ENCODE results near the gene CORO1A.
"Not testable (repeated sequence)": the region's sequence is repeated elsewhere in the genome, so short reads cannot be mapped to it uniquely, and the experiment has no call there.

CORO1A gene

GRCh38 chr16:30199608-30200343 lies 16.4 kb downstream of the CORO1A start:
- H3K79me1 ChIP-seq (replicated peaks; ENCODE audit: low read length, poor library complexity, severe bottlenecking); H3K27me3 ChIP-seq (ENCODE audit: control insufficient read depth in 1 of 2, insufficient read depth in 1 of 2, low read length in 2 of 2); H3K4me1 ChIP-seq (ENCODE audit: control insufficient read depth, insufficient read depth, low read depth, low read length); H2BK120ac ChIP-seq (ENCODE audit: low read depth, low read length); H3K14ac ChIP-seq (ENCODE audit: low read length in 2 of 2); H3K18ac ChIP-seq (ENCODE audit: low read depth in 1 of 2, low read length in 2 of 2); H3K23ac ChIP-seq (ENCODE audit: low read length in 2 of 2); H4K91ac ChIP-seq (ENCODE audit: low read length); H3K4me2 ChIP-seq (ENCODE audit: low read length, poor library complexity, severe bottlenecking); H2AFZ ChIP-seq (ENCODE audit: low read depth, low read length); H3K4me3 ChIP-seq (ENCODE audit: insufficient read depth in 1 of 2, low read depth in 1 of 2, low read length in 2 of 2); H2AK5ac ChIP-seq (ENCODE audit: low read length, severe bottlenecking); H2BK12ac ChIP-seq (ENCODE audit: low read length in 2 of 2); H2BK15ac ChIP-seq (ENCODE audit: low read depth, poor library complexity, severe bottlenecking); H2BK5ac ChIP-seq (ENCODE audit: low read depth, low read length, poor library complexity, severe bottlenecking); DNase-seq; H3K36me3 ChIP-seq (ENCODE audit: control insufficient read depth in 1 of 2, insufficient read depth in 2 of 2, low read depth in 1 of 2, low read length in 2 of 2); H3K27ac ChIP-seq (ENCODE audit: low read length, poor library complexity, severe bottlenecking); H3K9me3 ChIP-seq (ENCODE audit: control insufficient read depth, low read length); H3K9ac ChIP-seq (ENCODE audit: low read length); H4K8ac ChIP-seq (ENCODE audit: low read length); H3K4ac ChIP-seq (ENCODE audit: low read depth in 1 of 2, low read length in 2 of 2): not testable (repeated sequence)
- WGBS, result no CpG with 5 or more reads among the region's 15 CpGs

- Histone ChIP-seq H2AFZ (ENCODE audit: low read depth, low read length) (peak overlapping the region; percentile 42), H3K4me3 (ENCODE audit: insufficient read depth in 1 of 2, low read depth in 1 of 2, low read length in 2 of 2) (peak overlapping the region; percentile 62 to 71), H3K4me2 (ENCODE audit: low read length, poor library complexity, severe bottlenecking) (peak overlapping the region; percentile 78)
- H2BK5ac ChIP-seq (ENCODE audit: low read depth, low read length, poor library complexity, severe bottlenecking); H2BK12ac ChIP-seq (ENCODE audit: low read length in 2 of 2); H3K18ac ChIP-seq (ENCODE audit: low read depth in 1 of 2, low read length in 2 of 2); H2AK5ac ChIP-seq (ENCODE audit: low read length, severe bottlenecking); H3K79me1 ChIP-seq (replicated peaks; ENCODE audit: low read length, poor library complexity, severe bottlenecking); H2BK120ac ChIP-seq (ENCODE audit: low read depth, low read length); H3K4me1 ChIP-seq (ENCODE audit: control insufficient read depth, insufficient read depth, low read depth, low read length); H3K9me3 ChIP-seq (ENCODE audit: control insufficient read depth, low read length); H4K8ac ChIP-seq (ENCODE audit: low read length); H3K14ac ChIP-seq (ENCODE audit: low read length in 2 of 2); H3K27me3 ChIP-seq (ENCODE audit: control insufficient read depth in 1 of 2, insufficient read depth in 1 of 2, low read length in 2 of 2); H4K91ac ChIP-seq (ENCODE audit: low read length); H3K23ac ChIP-seq (ENCODE audit: low read length in 2 of 2); H2BK15ac ChIP-seq (ENCODE audit: low read depth, poor library complexity, severe bottlenecking); DNase-seq; H3K36me3 ChIP-seq (ENCODE audit: control insufficient read depth in 1 of 2, insufficient read depth in 2 of 2, low read depth in 1 of 2, low read length in 2 of 2); H3K4ac ChIP-seq (ENCODE audit: low read depth in 1 of 2, low read length in 2 of 2); H3K9ac ChIP-seq (ENCODE audit: low read length); H3K27ac ChIP-seq (ENCODE audit: low read length, poor library complexity, severe bottlenecking): not testable (repeated sequence)
- no CpG with 5 or more reads among the region's 52 CpGs for WGBS
Observed at GRCh38 chr16:30205541-30206236, 22.3 kb downstream of the CORO1A start.

GRCh38 chr16:30206252-30206651 lies 22.9 kb downstream of the CORO1A start:
- not testable (repeated sequence) for H2AFZ ChIP-seq (ENCODE audit: low read depth, low read length); H4K91ac ChIP-seq (ENCODE audit: low read length); H3K36me3 ChIP-seq (ENCODE audit: control insufficient read depth in 1 of 2, insufficient read depth in 2 of 2, low read depth in 1 of 2, low read length in 2 of 2); H3K9me3 ChIP-seq (ENCODE audit: control insufficient read depth, low read length); H2BK5ac ChIP-seq (ENCODE audit: low read depth, low read length, poor library complexity, severe bottlenecking); H3K27ac ChIP-seq (ENCODE audit: low read length, poor library complexity, severe bottlenecking); H3K9ac ChIP-seq (ENCODE audit: low read length); DNase-seq; H3K18ac ChIP-seq (ENCODE audit: low read depth in 1 of 2, low read length in 2 of 2); H3K4me2 ChIP-seq (ENCODE audit: low read length, poor library complexity, severe bottlenecking); H3K79me1 ChIP-seq (replicated peaks; ENCODE audit: low read length, poor library complexity, severe bottlenecking); H2AK5ac ChIP-seq (ENCODE audit: low read length, severe bottlenecking); H2BK120ac ChIP-seq (ENCODE audit: low read depth, low read length); H3K4ac ChIP-seq (ENCODE audit: low read depth in 1 of 2, low read length in 2 of 2); H2BK12ac ChIP-seq (ENCODE audit: low read length in 2 of 2); H3K14ac ChIP-seq (ENCODE audit: low read length in 2 of 2); H3K23ac ChIP-seq (ENCODE audit: low read length in 2 of 2); H3K27me3 ChIP-seq (ENCODE audit: control insufficient read depth in 1 of 2, insufficient read depth in 1 of 2, low read length in 2 of 2); H3K4me1 ChIP-seq (ENCODE audit: control insufficient read depth, insufficient read depth, low read depth, low read length); H4K8ac ChIP-seq (ENCODE audit: low read length); H2BK15ac ChIP-seq (ENCODE audit: low read depth, poor library complexity, severe bottlenecking)
- H3K4me3 ChIP-seq (ENCODE audit: insufficient read depth in 1 of 2, low read depth in 1 of 2, low read length in 2 of 2), result peak overlapping the region in 1 of 2 experiments; percentile 71
- WGBS, result no CpG with 5 or more reads among the region's 33 CpGs

- H3K14ac ChIP-seq (ENCODE audit: low read length in 2 of 2); H4K8ac ChIP-seq (ENCODE audit: low read length); H2BK15ac ChIP-seq (ENCODE audit: low read depth, poor library complexity, severe bottlenecking); H3K9ac ChIP-seq (ENCODE audit: low read length); H3K18ac ChIP-seq (ENCODE audit: low read depth in 1 of 2, low read length in 2 of 2); H3K79me1 ChIP-seq (replicated peaks; ENCODE audit: low read length, poor library complexity, severe bottlenecking); H3K4me2 ChIP-seq (ENCODE audit: low read length, poor library complexity, severe bottlenecking); H3K4ac ChIP-seq (ENCODE audit: low read depth in 1 of 2, low read length in 2 of 2); DNase-seq; H2AK5ac ChIP-seq (ENCODE audit: low read length, severe bottlenecking); H2BK12ac ChIP-seq (ENCODE audit: low read length in 2 of 2); H2BK5ac ChIP-seq (ENCODE audit: low read depth, low read length, poor library complexity, severe bottlenecking); H4K91ac ChIP-seq (ENCODE audit: low read length); H2BK120ac ChIP-seq (ENCODE audit: low read depth, low read length); H3K27ac ChIP-seq (ENCODE audit: low read length, poor library complexity, severe bottlenecking); H3K4me3 ChIP-seq (ENCODE audit: insufficient read depth in 1 of 2, low read depth in 1 of 2, low read length in 2 of 2); H3K23ac ChIP-seq (ENCODE audit: low read length in 2 of 2); H3K4me1 ChIP-seq (ENCODE audit: control insufficient read depth, insufficient read depth, low read depth, low read length); H3K27me3 ChIP-seq (ENCODE audit: control insufficient read depth in 1 of 2, insufficient read depth in 1 of 2, low read length in 2 of 2); H2AFZ ChIP-seq (ENCODE audit: low read depth, low read length); H3K9me3 ChIP-seq (ENCODE audit: control insufficient read depth, low read length); H3K36me3 ChIP-seq (ENCODE audit: control insufficient read depth in 1 of 2, insufficient read depth in 2 of 2, low read depth in 1 of 2, low read length in 2 of 2): not testable (repeated sequence)
- no CpG with 5 or more reads among the region's 9 CpGs for WGBS
Observed at GRCh38 chr16:30207063-30207704, 23.8 kb downstream of the CORO1A start.
